Thoracic aorta (tissue), 2 donors: ENCODE data around the gene PCBP3. TPM values are rescaled to one million over a fixed set of nuclear protein-coding genes. Genes with fewer than 3 reads are reported as not detected.
"Not testable (repeated sequence)": the region's sequence is repeated elsewhere in the genome, so short reads cannot be mapped to it uniquely, and the experiment has no call there.

Source experiments
- ATAC-seq: fragments of 150-250 bp; one replicate; pipeline ENCODE4 v1.8.0; 2017; ENCODE audit warnings: low read depth; ENCODE audit not compliant: insufficient number of reproducible peaks, low FRiP score
- DNase-seq: peaks from one replicate; pipeline ENCODE4 v3.0.0-alpha.2; 2020; ENCODE audit warnings: low spot score
- H3K27ac ChIP-seq, 2 donors: fragments of 200-600 bp; sonication (generic); 1 replicate in 1 of 2; 2 replicates in 1 of 2; pipeline ENCODE4 v1.5.1; 2016; ENCODE audit warnings: mild to moderate bottlenecking in 2 of 2, moderate library complexity in 2 of 2
- H3K27me3 ChIP-seq: fragments of 200-600 bp; sonication (generic); replicated peaks from 2 replicates; pipeline ENCODE4 v1.6.0; 2016; ENCODE audit warnings: mild to moderate bottlenecking; ENCODE audit not compliant: insufficient read depth
- H3K36me3 ChIP-seq: fragments of 200-600 bp; sonication (generic); one replicate; pipeline ENCODE4 v1.5.1; 2016
- H3K4me1 ChIP-seq, 2 donors: fragments of 200-600 bp; sonication (generic); 1 replicate in 1 of 2; 2 replicates in 1 of 2; pipeline versions ENCODE4 v1.5.1 to v1.6.0; 2016; ENCODE audit warnings: low read depth in 2 of 2, mild to moderate bottlenecking in 1 of 2; ENCODE audit not compliant: control insufficient read depth in 1 of 2
- H3K4me3 ChIP-seq: fragments of 200-600 bp; sonication (generic); 2 replicates; pipeline ENCODE4 v1.5.1; 2016; ENCODE audit warnings: mild to moderate bottlenecking
- H3K9me3 ChIP-seq: fragments of 200-600 bp; sonication (generic); 2 replicates; pipeline ENCODE4 v1.5.1; 2016
- CTCF ChIP-seq: fragments of 200-600 bp; sonication (generic); IDR thresholded peaks from one replicate; pipeline ENCODE4 v1.5.1; 2019; ENCODE audit warnings: antibody characterized with exemption
- total RNA-seq, 2 donors: library from RNA; depleted of rRNA; stranded (reverse); fragments of >200 nt; gene quantifications; one replicate each; pipeline versions ENCODE4 v1.1.0 to v1.2.3, GENCODE V29; 2016

Gene PCBP3
- total RNA-seq, 2 donors from 2014 or later = 4.5 to 28.4 TPM

GRCh38 chr21:45611296-45611695, 32.2 kb upstream of the PCBP3 start:
- DNase-seq = no peak
- Histone ChIP-seq H3K4me1 (no peaks in the 10 kb centered on the region), H3K9me3 (no peaks in the 10 kb centered on the region), H3K27me3 (no peaks in the 10 kb centered on the region), H3K27ac (no peak overlapping the region), H3K36me3 (no peaks in the 10 kb centered on the region), H3K4me3 (no peak overlapping the region)
- no peak for TF ChIP-seq CTCF
- ATAC-seq = no peak

- ATAC-seq = no peak
- no peak overlapping the region for H3K27ac ChIP-seq
- H3K4me3 ChIP-seq = no peak overlapping the region
- no peak for TF ChIP-seq CTCF
- H3K36me3 ChIP-seq = no peaks in the 10 kb centered on the region
- no peak for DNase-seq
- H3K9me3 ChIP-seq = no peaks in the 10 kb centered on the region
- no peaks in the 10 kb centered on the region for H3K27me3 ChIP-seq
- no peaks in the 10 kb centered on the region for H3K4me1 ChIP-seq
Observed at GRCh38 chr21:45611939-45612664, 31.4 kb upstream of the PCBP3 start.

GRCh38 chr21:45612665-45613019, 30.9 kb upstream of the PCBP3 start:
- not testable (repeated sequence) for ATAC-seq, H3K4me1 ChIP-seq, H3K9me3 ChIP-seq, H3K4me3 ChIP-seq, H3K27me3 ChIP-seq, DNase-seq, H3K36me3 ChIP-seq, H3K27ac ChIP-seq

- Histone ChIP-seq H3K4me3 (no peak overlapping the region), H3K4me1 (no peaks in the 10 kb centered on the region), H3K27ac (no peak overlapping the region), H3K9me3 (no peaks in the 10 kb centered on the region), H3K27me3 (no peaks in the 10 kb centered on the region), H3K36me3 (no peaks in the 10 kb centered on the region)
- no peak for TF ChIP-seq CTCF
- no peak for DNase-seq
- ATAC-seq = no peak
Observed at GRCh38 chr21:45613396-45613795, 30.1 kb upstream of the PCBP3 start.

- Histone ChIP-seq H3K27ac (no peak overlapping the region), H3K27me3 (no peaks in the 10 kb centered on the region)
- no peak for TF ChIP-seq CTCF
Observed at GRCh38 chr21:45613881-45614280, 29.6 kb upstream of the PCBP3 start.

More at GRCh38 chr21:45613881-45614280, 29.6 kb upstream of the PCBP3 start:
- DNase-seq (no peak), ATAC-seq (no peak)
- Histone ChIP-seq H3K4me1 (no peaks in the 10 kb centered on the region), H3K9me3 (no peaks in the 10 kb centered on the region), H3K4me3 (no peak overlapping the region), H3K36me3 (no peaks in the 10 kb centered on the region)
